GM19395 (cell line): ENCODE data around the gene CYSRT1.

Experiments
- ATAC-seq: cut with Tn5 transposase; IDR thresholded peaks from one replicate; pipeline ENCODE4 v1.9.1; 2021; ENCODE audit warnings: mild to moderate bottlenecking, moderate library complexity; ENCODE audit not compliant: unreplicated experiment

CYSRT1 gene

DNA sequence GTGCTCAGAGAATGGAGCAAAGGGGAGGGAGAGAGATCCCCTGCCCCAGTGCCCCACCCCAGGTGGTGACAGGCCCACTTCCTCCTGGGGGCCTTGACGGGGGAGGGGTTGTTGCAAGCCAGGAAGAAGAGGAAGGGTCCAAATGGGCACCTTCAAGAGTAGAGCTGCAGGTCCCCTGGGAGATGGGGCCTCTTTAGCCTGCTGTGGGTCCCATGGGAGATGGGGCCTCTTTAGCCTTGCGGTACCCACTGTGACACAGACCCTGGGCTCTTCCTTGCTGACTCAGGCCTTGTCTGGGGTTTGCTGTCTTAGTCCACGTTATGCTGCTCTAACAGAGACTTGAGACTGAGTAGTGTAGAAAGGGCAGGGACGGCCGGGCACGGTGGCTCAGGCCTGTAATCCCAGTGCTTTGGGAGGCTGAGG, 43.0 kb downstream of the CYSRT1 start:
- ATAC-seq, result no peak

DNA sequence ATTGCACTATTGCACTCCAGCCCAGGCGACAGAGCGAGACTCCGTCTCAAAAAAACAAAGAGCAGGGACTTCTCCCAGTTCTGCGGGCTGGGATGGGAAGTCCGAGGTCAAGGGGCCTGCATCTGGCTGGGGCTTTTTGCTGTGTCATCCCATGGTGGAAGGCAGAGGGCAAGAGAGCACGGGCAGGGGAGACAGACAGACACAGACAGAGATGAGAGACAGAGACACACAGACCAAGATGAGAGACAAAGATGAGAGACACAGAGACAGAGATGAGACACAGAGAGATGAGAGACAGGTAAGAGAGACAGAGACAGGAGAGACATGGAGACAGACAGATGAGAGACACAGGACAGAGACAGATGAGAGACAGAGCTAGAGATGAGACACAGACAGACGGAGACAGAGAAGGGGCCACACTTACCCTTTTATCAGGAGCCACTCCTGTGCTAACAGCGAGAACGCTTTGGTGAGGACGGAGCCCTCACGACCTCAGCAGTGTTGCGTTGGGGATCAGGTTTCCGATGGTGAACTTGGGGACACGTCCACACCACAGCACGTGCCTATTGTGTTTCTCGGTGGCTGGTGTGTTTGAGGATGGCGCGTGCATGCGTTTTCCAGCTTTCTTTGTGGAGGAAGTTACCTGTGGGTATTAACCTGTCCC, 43.7 kb downstream of the CYSRT1 start:
- no peak for ATAC-seq

DNA sequence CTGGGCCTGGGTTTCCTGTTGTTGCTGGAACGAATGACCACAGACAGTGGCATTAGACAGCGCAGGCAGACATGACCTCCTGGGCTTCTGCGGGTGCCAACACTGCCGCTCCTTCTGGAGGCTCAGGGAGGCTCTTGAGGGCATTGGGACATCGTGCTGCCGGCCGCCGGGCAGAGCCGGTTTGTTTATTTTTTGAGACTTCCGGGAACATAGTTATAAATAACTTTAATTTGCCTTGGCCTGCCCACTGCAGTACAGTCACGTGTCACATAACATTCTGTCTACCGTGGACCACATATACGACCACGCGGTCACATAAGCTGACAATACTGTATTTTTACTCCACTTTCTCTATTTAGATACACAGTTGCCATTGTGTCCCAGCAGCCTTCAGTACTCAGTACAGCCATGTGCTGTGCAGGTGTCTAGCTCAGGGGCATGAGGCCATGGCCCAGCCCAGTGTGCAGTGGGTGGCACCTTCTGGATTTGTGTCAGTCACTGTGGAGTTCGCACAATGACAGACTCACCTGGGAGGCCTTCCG, 44.3 kb downstream of the CYSRT1 start:
- no peak for ATAC-seq

DNA sequence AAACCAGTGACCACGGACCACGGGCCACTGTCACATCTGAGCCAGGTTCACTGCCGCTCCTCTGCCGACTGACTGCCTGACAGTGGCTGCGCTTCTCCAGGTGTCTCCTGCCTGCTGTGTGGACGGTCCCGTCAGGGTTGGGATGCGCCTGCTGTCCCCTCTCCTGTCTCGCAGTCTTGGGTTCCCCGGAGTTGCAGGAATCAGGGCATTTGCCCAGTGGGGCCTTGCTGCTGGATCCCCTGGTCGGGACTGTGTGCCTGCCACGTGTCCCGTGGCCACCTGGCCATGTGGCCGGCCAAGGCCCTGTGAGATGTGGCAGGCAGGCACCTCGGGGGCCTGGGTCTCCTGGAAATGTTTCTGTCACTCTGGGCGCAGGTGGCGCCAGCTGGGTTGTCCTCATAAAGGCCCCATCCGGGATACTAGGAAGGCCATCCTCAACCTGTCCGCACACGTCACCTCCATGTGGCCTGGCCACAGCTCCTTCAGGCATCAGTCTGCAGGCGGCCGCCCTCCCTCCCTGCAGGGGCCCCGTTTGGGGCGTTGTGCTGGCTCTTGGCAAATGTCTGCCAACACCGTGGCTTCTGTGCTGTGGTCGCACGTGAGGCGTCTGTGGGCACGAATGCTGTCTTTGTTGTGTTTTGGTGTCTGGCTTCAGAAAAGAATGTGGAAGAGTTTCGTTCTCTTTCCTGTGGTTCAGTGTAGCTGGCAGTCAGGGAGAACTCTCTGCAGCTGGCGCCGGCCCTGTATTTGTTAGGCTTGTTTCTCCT, 46.1 kb downstream of the CYSRT1 start:
- no peak for ATAC-seq

- no peak for ATAC-seq
These were observed 46.7 kb downstream of the CYSRT1 start for GRCh38 chr9:137271696-137272076.

DNA sequence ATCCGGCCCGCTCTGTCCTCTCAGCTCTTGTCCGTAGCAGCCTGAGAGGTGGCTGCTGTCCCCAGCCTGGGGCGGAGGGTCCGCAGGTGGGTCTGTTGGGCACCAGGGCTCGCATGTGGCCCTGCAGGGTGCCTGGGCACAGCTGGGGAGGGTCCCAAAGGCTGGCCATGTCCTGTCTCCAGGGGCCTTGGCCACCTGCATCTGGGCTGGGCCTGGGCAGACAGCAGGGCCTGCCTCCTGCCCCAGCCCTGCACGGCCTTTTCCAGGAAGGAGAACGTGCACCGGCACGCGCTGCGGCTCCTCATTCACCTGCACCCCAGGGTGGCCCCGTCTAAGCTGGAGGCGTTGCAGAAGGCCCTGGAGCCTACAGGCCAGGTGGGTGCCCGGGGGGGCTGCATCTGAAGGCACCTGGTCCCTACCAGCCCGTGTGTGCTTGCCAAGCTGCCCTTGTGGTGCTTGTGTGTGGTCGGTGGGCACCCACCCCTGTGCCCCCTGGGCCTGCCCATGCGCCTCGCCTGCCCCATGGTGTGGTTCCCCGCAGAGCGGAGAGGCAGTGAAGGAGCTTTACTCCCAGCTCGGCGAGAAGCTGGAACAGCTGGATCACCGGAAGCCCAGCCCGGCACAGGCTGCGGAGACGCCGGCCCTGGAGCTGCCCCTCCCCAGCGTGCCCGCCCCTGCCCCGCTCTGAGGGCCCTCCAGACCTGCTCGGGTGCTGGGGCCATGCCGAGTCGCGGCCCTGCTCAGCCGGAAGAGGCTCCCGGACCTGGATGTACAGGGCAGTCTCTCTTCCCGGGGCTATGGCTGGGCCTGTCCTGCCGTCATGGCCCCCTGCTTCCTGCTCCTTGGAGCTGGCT, 47.5 kb downstream of the CYSRT1 start:
- no peak for ATAC-seq

DNA sequence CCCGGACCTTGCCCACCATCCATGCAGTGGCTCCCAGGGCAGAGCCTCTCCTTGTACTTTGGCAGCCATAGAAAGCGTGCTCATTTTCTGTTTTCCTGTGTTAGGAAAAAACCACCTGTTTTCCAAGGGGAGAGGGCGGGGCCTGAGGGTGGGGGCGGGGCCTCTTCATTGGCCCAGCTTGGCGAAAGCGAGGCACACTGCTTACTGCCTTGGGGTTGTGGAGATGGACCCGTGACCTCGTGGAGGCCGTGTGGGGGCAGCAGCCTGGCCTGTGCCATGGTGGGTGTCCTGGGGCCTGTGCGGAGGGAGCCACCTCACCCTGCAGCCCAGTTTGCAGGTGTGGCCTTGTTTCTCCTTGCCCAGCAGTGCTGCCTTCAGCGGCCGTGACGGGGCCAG, 48.1 kb downstream of the CYSRT1 start:
- no peak for ATAC-seq

- ATAC-seq, result no peak
These were observed 48.8 kb downstream of the CYSRT1 start for GRCh38 chr9:137273611-137274320.

DNA sequence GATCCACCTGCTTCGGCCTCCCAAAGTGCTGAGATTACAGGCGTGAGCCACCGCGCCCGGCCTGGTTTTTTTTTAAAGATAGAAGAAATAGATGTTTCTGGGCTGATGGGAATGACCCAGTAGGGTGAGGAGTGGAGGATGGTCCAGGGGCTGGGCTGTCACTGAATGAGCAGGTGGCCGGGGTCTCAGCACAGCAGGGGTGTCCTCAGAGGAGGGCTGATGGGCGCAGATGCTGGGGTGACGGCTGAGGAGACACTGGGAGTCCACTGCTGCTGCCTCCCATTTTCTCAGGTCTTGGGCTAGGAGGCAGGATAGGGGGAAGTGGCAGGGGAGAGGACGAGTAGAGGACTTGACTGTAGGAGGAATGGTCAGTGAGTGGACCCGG, 50.2 kb downstream of the CYSRT1 start:
- ATAC-seq, result no peak
